Activated T-cell treated with anti-CD3 and anti-CD28 coated beads, Interleukin-2, amount 50 U/mL, for 48 hours (primary cell): ENCODE data around the gene ENTPD8.
A peak's percentile ranks its signal among the peaks of the same experiment; 100 is the strongest.

ENCODE experiments used
- DNase-seq, 2 experiments: peaks; one replicate each; pipeline ENCODE4 v3.0.0-alpha.2; 2020

ENTPD8 gene

DNA sequence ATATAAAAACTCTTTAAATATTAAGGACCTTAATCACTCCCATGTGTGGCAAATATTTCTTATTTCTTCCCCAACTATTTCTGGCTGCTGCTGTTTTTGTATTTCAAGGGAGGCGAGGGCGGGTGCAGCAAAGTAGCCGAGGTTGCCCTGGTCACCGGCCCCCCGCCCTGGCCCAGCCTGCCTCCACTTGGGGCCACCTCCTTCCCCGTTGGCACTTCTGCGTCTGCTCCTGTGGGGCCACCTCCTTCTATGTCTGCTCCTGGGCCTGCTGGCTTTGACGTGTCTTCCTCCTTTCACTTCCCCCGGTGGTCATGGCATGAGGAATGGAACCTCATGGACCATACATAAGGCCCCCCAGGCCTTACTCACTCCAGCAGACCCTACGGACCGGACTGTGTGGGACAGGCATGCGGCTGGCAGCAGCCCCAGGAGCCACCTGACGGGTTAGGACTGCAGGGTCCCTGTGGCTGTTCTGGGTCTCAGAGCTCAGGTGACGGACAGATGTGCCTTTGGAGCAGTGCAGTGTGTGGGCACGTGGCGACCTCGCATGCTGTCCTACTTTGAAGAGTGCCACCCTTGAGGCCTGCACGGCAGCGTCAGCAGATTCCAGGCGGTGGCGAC lies 5.8 kb upstream of the ENTPD8 start:
- DNase-seq = no peak

DNA sequence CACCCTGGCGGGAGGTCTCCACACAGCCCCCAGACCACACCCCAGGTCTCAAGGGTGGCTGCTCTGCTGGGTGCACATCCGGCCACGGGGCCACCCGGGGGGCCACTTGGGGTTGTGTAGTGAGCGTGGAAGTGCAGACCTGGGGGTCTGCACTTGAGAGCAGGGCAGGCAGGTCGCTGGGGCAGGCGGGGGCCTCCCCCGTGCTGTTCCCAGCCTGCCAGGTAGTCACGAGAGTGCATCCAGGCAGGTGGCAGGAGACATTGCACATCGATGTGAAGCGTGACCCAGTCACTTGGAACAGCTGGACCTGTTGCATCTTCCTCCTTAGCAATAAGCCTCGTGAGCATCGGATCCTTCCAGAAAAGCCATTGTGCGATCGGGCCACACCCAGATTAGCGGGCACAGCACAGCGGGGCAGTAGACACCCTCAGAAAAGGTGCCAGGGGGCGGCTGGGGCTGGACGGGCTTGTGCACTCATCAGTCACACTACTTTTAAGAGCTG lies 4.8 kb upstream of the ENTPD8 start:
- no peak for DNase-seq

DNA sequence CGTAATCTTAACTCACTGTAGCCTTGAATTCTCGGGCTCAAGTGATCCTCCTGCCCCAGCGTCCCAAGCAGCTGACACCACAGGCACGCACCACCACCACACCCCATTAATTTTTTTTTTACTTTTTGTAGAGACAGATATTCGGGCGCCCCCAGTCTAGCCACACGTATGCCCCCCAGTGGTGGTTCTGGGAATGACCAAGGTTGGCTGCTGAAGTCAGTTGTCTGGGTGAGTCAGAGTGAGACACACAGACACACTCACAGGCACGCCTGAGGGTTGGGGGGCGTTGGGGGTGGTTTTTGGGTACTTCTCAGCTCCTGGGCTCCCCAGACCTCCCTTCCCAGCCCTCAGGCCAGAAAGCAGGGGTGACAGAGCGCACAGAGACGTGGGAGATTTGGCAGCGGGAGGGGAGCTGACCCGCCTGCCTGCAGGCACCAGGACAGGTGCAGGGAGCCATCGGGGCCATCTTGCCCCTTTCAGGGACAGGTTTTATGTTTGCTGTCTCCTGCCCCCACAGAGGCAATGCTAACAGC lies 4.2 kb upstream of the ENTPD8 start:
- DNase-seq = peak; percentile 92 to 94

DNA sequence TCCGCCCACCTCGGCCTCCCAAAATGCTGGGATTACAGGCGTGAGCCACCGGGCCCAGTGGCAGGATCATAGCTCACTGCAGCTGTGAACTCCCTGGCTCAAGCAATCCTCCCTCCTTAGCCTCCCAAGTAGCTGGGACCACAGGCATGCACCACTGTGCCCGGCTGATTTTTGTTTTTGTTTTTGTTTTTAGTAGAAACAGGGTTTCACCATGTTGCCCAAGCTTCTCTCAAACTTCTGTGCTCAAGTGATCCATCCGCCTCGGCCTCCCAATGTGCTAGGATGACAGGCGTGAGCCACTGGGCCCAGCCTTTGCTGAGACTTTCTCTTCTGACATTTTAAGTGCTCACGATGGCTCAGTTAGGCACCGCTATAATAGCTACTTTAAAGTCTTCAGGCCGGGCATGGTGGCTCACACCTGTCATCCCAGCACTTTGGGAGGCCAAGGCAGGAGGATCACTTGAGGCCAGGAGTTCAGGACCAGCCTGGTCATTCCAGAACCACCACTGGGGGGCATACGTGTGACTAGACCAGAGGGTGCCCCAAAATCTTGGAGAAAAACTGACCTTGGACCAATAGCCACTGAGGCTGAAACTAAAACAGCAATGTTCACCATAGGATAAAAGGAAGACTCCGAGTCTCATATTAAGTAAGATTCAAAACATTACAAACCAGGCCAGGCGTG lies 3.1 kb upstream of the ENTPD8 start:
- no peak for DNase-seq

DNA sequence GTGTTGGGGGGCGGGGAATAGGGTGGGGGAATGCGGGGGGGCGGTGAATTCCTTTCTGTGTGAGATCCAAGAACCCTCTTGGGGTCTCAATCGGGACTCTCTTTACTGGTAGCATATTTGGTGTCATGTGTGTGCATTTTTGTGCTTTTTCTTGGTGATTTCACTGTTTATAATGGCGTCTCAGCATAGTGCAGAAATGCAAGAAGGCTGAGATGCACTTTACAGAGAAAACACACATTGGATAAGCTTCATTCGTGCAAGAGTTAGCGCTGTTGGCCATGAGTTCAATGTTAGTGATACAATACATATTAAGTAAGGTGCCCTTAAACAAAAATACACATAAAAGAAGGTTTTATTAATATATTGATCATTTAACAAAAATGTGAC lies 771 bp upstream of the ENTPD8 start:
- no peak for DNase-seq

DNA sequence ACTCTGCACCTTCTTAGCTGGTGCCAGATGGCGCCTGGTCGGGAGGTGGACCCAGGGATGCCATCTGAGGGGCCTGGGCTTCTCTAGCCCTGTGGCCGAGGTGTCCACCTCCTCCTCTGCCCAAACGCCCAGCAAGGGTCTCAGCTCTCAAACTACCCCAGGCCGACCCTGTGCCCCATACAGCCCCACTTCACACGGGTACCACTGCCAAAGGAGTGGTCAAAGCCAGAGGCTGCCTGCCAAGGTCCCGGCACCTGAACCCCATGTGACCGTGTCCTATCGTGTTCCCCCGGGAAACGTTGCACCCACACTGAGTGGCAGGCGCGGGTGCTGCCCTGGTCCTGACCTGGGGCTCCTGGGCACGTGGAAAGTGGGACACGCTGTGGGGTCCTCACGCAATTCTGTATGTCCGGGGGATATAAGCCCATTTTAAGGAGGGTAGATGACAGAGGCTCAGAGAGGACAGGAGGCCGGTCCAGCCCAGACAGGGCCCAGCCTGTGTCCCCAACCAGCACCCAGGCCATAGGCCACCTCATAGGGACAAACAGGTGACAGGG lies 1.9 kb downstream of the ENTPD8 start:
- no peak for DNase-seq

DNA sequence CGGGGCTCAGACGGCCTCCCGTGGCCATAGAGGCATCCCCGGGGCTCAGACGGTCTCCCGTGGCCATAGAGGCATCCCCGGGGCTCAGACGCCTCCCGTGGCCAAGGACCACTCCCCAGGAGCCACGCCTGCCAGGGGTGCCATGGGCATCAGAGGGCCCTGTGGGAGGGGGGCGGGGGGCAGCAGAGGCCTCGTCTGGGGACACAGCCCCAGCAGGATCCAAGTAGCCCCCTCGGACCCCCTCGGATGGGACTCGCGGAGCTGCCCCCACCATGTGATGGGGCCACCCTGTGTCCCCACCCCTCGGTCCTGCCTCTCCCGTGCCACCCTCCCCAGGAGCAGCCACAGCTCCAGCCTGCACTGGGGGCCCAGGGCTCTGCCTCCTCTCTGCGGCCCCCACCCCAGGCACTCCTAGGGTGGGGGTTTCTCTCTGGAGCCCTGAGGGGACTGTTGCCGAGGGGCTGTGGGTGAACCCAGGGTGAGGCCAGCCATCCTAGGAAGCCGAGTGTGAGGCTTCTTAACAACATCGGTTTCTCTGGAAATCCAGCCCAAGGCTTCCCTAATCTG lies 2.5 kb downstream of the ENTPD8 start:
- DNase-seq = no peak

DNA sequence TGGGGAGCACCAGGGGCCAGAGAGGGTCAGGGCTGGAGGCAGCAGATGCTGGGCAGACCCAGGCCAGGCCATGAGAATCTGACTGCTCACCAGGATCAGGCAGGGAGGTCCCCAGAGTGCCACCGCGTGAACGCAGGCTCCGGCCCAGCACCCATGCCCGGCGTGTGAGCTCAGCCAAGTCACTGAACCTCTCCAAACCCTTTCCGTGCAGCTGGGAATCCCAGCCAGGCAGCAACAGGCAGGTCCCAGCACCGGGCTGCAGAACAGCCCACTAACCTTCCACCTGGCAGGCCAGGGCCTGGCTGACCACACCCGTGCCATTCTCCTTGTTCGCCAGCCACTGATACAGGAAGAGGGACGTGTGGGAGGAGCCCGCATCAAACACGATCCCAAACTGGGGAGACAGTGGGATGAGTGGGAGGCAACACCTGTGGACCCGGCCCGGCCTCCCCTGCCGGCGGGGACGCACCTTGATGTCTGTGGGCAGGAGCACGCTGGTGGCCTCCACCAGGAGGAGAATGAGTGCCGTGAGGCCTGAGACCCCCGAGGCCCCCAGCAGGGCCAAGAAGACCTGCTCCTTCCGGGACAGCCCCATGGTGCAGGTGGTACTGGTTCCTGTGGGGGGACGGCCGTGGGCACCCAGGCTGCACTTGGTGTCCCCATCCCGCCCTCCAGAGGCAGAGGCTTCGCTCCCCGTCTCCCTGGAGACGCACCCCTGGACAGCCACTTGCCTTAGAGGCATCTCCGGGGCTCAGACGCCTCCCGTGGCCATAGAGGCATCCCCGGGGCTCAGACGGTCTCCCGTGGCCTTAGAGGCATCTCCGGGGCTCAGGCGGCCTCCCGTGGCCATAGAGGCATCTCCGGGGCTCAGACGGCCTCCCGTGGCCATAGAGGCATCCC lies 3.2 kb downstream of the ENTPD8 start:
- no peak for DNase-seq

DNA sequence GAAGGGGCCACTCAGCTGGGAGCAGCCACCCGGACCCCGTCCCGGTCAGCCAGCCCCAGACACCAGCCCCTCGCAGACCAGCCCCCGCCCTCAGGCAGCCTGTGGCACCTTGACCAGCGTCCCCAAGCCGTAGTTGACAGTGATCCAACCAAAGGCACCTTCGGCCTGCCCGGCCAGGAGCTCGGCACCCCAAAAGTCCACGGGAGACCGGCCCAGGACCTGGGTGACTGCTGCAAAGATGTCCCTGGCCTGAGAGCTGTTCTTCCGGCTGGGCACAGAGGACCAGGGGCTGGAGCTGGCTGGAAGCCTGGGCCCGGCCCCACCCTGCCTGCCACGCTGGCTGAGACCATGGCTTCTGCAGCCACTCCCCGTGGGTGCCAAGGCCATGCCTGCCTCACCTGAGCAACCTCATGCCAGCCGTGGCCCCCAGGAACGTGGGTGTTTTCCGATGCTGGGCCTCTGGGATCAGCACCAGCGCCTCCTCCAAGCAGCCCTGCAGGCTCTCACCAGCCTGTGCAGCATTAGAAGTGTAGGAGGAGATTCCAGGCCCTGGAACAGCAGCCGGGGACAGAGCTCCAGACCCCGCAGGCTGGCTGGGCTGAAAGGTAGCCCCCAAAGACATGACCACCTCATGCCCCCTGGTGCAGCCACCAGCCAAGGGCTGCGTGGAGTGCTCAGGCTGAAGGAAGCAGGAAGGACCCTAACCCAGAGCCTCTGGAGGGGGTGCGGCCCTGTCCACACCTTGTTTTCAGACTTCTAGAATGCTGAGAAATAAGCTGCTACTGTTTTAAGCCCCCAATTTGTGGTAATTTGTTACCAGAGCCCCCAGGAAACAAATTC lies 4.2 kb downstream of the ENTPD8 start:
- DNase-seq = no peak

DNA sequence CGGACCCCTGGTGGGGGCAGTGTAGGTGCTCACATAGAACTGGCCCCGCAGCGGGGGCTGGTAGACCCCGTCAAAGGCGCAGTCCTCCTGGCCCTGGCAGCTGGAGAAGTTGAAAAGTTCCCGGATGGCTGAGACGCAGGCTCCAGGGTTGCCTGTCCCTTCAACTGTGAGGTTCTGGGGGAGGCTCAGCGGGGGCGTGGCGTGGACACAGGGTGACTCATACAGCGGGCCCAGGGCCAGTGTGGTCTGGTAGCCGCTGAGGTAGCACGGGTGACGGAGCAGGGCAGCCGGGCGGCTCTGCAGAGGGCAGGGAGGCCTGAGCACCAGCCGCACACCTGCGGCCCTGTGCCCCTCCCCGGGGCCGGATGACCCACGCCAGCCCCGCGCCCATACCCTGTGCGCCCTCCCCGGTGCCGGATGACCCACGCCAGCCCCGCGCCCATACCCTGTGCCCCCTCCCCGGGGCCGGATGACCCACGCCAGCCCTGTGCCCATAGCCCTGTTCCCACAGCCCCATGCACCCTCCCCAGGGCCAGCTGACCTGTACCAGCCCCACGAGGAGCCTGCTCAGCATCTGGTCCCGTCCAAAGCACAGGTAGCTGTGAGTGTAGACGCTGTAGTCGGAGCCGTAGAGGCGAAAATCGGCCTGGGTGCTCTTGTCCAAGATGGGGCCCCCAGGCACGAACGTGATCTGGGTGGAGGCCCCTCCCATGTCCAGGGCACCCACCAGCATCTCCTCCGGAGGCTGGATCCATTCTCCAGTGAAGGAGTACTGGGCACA lies 5.0 kb downstream of the ENTPD8 start:
- no peak for DNase-seq

DNA sequence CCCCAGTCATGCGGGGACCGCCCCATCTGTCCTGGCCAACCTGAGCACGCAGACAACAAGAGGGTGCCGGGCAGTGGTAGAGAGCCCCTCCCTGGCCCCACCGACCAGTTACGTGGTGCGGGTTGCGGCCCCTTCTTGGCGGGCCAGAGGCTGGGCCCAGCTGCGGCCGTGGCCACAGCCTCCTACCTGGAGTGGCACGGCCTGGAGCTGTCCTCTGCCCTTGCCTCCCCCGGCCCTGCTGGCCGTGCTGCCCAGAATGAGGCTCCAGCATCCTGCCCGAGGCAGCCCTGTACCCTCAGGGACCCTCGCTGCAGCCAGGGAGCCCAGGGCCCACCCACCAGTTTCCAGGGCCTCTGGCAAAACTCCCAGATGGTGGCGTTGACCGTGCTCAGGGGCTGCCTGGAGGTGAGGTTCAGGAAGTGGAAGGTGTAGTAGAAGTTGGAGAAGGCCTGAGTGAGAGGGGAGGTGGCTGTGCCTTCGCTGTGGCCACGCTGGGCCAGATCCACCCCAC lies 5.7 kb downstream of the ENTPD8 start:
- no peak for DNase-seq

DNA sequence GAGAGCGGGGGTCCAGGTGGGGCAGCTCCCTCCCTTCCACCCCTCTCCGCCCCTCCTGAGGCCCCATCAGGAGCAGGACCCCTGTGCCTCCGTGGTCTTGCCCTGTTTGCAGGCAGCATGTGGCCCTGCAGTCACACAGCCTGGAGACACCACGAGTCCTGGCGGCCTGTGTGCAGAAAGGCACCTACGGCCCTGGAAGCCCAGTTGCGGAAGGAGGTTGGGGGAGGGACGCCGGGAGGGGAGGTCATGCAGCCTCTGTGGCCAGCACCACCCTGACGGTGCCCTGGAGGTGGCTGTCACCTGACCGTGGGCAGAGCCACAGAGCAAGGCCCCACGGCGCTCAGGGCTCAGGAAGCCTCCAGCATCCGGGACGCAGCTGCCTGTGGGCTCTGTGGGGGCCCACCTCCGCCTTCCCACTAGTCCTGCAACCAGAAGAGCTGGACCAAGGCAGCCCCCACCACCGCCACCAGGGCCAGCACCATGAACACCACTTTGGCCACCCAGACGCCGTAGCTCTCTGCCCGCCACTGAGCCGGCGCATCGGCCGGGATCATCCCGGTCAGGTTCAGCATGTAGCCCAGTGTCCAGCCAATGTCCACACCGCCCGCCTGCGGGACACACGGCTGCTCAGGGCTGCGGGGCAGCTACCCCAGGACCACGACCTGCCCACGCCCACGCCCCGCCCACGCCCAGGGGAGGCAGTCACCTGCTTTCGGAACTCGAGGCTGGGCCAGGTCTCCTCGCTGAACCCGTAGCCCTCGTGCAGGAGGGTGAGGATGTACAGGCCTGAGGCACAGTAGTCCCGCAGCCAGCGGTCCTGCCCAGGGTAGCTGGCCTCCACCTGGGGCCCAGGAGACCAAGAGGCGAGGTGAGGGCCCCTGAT lies 6.4 kb downstream of the ENTPD8 start:
- DNase-seq = no peak

DNA sequence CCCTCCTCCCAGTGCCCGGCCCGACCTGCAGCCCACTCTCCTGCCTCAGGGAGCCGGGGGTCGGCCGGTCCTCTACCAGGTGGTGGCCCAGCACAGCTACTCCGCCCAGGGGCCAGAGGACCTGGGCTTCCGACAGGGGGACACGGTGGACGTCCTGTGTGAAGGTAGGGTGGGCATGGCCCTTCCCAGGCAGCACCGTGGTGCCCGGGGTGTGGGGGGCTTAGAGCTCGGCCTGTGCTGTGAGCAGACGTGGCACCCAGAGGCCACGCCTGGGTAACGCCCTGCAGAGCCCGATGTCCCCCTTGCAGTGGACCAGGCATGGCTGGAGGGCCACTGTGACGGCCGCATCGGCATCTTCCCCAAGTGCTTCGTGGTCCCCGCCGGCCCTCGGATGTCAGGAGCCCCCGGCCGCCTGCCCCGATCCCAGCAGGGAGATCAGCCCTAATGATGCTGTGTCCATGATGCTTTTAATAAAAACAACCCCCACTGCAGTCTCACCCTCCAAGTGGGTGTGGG lies 7.2 kb downstream of the ENTPD8 start:
- no peak for DNase-seq

DNA sequence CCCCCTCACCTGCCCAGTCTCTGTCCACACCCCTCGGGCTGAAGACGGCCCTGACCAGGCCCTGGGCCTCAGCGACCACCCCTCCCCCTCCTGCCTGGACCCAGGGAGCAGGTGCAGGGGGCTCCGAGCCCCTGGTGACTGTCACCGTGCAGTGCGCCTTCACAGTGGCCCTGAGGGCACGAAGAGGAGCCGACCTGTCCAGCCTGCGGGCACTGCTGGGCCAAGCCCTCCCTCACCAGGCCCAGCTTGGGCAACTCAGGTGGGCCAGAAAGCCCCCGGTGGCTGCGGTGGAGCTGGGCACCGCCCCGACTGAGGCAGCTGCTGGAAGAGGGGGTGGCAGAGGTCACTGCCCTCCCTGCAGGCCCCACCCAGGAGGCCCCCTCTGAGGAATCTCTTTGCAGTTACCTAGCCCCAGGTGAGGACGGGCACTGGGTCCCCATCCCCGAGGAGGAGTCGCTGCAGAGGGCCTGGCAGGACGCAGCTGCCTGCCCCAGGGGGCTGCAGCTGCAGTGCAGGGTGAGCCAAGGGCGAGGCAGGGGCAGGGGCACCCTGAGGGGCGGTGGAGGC lies 7.7 kb downstream of the ENTPD8 start:
- DNase-seq = no peak

DNA sequence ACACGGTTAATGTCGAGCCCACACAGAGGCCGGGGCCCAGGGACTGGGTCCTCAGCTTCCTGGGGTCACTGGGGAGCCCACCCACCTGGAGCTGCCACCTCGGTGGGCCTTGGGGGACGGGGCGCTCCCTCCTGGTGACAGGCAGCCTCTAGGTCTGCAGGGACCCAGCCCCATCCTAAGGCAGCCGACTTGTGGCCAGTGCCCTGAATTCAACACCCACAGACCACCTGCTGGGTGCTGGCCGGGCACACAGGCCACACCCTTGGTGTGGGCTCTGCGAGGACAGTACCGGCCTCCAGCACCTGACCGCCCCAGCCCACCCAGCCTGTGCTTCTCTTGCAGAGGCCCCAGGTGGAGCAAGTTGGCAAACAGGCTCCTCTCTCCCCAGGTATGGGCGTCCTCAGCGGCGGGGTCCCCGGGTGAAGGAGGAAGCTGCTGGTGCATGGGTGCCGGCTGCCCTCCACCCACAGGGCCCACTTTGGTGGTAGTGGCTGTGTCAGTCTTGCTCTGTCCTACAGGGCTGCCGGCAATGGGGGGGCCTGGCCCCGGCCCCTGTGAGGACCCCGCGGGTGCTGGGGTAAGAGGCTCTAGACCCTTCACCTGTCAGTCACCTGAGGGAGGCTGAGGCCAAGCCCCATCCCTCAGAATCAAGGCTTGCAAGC lies 8.3 kb downstream of the ENTPD8 start:
- no peak for DNase-seq

DNA sequence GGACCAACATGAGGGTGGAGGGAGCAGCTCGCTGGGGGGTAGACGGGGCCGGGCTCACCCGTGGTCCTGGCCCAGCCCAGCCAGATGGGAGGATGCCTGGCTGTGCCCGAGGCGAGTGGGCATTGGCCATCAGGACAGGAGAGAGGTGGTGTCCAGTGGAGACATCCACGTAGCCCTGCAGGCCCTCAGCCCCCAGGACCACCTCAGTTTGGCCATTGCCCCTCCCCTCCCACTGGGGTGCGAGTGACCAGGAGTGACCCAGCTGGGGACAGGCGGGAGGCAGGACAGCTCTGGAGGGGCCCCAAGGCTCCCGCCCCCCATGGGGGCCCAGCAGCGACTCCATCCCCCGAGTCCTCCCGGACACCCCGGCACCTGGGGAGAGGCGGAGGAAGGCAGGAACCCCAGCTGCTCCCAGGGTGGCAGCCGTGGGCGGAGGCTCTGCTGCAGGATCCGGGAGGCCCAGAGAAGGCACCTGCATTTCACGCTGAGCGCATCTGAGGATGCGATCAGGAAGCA lies 9.7 kb downstream of the ENTPD8 start:
- DNase-seq = no peak

DNA sequence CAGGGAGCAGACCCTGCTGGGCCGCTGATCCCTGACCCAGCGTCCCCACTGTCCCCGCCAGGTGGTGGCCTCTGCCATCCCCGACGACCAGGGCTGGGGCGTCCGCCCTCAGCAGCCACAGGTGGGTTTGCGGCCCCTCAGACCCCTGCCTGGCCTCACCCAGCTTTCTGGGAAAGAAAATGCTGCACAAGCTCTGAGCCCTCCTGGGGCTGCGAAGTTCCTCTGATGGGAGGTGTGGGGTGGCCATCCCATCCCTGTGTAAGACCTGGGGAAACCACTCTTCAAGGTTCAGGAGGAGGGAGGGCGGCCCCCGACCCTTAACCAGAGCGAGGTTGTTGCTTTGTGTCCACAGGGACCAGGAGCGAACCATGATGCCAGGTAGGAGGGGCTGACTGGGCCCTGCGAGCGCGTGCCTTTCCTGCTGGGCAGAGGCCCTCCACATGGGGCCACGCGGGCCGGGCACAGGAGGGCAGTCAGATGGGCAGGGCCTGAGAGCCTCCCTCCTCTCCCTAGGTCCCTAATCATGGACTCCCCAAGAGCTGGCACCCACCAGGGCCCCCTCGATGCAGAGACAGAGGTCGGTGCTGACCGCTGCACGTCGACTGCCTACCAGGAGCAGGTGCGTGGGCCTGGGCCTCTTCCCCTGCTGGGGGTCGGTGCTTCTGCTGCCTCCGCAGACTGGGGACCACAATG lies 10.3 kb downstream of the ENTPD8 start:
- no peak for DNase-seq
